ENCODE data around the gene FAM118B. TPM values are rescaled to one million over a fixed set of nuclear protein-coding genes. Genes with fewer than 3 reads are reported as not detected.

The FAM118B gene
- total RNA-seq, 1 experiment from 2014 or later, result 33.6 TPM

- no peak for DNase-seq (ENCODE audit: low read depth)
Observed at GRCh38 chr11:126186708-126187529, 24.7 kb upstream of the FAM118B start.

DNA sequence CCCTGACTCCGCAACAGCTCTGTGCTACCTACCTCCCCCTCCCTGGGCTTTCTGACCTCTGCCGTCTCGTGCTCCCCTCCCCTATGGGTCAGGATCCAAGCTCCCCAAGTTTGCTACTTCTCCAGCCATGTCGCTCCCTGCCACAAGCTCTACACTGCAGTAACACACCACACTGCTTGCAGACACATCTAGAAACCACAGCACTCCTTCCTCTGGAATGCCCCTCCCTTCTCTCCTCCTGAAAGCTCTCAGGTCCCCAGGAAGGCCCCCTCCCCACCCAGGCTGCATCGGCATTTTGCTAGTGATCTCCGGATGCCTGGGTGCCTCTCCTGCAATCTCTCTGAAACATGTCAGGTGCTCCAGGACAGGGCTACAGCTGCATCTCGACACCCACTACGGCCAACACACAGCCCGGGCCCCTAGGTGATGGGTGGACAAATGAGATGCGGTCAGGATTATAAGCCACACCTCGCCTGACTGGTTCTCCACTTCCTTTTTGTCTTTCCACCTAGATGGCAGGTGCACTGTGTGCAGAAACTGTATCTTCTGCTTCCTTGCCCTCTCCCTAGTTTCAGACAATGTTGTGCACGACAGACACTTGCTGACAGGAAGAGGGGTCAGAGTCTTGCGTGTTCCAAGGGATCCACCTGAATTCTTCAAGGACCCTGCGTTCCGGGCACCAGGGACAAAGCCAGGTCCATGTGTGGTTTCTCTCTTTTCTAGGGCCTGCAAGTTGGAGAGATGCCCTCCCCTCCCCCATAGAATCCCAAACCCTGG, 23.1 kb upstream of the FAM118B start:
- no peak for DNase-seq (ENCODE audit: low read depth)

DNA sequence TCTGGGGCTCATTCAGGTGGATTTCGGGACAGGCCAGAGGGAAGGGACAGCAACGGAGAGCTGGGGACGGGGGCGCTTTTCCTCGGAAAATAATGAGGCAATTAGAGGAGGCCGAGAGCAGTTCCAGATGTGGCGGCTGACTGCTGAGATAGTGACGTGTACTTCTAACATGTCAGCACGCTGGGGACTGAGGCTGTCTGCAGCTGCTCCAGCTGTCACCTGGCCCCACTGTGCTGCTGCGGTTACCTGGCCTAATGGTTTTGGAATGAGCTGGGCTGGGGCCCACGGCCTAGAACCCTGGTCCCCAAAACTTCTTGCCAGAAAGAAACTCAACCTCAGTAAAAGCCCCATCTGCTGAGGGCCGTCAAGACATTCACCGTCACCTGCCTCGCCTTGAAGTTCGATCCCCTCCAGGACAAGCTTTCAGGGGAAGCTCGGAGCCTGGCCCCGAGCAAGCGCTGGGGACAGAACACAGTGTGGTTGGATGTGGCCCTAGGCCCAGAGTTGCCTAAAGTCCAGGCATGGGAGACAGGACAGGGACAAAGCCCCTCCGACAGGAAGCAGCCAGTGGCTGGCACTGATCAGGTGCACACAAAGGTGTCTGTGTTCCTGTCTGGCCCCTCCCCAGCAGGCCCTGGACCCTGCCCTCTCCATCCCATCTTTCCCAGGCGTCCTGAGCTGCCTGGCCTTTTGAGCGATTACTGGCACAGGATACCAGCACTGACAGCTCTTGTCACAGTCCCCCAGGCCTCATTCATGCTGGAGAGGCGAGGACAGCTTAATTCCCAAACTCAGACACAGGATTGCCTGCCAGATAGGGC, 22.3 kb upstream of the FAM118B start:
- no peak for DNase-seq (ENCODE audit: low read depth)

DNA sequence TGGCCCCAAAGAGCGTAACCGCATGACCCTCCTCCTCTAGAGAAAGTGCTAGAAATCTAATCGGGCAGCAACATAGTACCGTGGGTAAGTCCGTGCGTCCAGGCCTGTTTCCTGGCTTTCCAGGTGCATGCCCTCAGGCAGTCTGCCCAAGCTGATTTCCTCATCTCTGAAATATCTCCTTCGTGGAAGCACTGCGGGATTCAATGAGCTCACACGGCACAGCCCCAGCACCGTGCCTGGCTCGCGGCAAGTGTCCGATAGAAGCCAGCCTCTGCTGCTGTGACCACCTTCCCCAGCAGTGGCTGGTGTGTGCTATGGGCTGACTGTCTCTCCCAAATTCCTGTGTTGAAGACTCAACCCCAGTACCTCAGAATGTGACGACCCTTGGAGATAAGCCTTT, 20.8 kb upstream of the FAM118B start:
- DNase-seq (ENCODE audit: low read depth), result peak; percentile 30

DNA sequence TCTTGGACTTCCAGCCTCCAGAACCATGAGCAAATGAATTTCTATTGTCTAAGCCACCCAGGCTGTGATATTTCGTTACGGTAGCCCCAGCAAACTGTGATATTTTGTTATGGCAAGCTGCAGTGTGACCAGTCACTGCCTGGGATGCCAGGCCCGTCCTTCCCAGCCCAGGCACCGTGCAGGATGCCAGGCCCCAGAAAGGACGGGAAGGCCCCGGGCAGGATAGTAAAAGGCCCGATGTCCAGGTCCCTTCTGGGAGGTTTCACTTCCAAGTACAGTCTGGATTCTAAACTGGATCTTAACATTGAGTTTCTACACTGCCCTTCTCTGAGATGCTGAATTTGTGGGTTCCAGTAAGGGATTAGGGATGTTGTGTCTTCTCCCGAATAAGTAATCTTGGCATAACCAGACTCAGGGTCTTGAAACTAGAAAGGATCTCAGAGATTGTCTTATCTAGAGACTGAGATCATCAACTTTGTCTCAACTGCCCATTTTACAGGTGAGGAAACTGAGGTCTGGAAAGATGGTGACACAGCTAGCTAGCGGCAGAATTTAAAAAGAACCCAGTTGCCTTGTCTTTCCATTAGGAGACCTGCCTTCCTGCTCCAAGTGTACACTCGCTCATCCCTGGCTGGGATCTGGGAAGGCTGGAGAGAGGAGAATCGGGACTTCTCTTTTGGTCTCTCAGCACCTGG, 20.1 kb upstream of the FAM118B start:
- DNase-seq (ENCODE audit: low read depth), result no peak

DNA sequence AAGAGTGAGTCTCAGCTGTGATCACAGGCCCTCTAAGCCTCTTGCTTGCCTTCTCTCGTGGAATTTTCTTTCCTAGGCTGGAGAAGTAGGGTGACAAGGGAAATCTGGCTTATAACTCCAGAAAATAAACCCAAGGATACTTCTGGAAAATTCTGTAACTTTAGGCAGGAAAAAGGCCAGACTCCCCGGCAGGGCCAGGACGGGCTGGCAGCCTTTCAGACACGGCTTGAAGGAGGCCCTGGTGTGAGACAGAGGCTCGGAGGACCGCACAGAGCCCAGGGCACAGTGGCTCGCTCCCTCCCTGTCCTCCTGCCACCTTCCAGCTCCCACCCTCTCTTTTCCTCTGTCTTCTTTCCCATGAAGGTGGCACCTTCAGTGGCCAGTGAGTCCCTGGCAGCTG, 19.2 kb upstream of the FAM118B start:
- no peak for DNase-seq (ENCODE audit: low read depth)

GRCh38 chr11:126193038-126193478, 18.5 kb upstream of the FAM118B start:
- DNase-seq (ENCODE audit: low read depth), result no peak

- DNase-seq (ENCODE audit: low read depth), result peak; percentile 44
Observed at GRCh38 chr11:126194121-126194543, 17.4 kb upstream of the FAM118B start.

DNA sequence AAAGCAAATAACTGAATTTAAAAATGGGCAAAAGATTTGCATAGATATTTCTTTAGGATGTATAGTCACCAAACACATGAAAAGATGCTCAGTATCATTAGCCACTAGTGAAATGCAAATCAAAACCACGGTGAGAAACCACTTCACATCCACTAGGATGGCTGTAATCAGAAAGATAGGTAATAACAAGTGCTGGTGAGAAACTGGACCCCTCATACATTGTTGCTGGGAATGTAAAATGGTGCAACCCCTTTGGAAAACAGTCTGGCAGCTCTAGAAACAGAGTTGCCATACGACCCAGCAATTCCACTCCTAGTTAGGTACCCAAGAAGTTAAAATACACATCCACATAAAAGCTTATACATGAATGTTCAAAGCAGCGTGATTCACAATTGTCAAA, 16.5 kb upstream of the FAM118B start:
- no peak for DNase-seq (ENCODE audit: low read depth)

DNA sequence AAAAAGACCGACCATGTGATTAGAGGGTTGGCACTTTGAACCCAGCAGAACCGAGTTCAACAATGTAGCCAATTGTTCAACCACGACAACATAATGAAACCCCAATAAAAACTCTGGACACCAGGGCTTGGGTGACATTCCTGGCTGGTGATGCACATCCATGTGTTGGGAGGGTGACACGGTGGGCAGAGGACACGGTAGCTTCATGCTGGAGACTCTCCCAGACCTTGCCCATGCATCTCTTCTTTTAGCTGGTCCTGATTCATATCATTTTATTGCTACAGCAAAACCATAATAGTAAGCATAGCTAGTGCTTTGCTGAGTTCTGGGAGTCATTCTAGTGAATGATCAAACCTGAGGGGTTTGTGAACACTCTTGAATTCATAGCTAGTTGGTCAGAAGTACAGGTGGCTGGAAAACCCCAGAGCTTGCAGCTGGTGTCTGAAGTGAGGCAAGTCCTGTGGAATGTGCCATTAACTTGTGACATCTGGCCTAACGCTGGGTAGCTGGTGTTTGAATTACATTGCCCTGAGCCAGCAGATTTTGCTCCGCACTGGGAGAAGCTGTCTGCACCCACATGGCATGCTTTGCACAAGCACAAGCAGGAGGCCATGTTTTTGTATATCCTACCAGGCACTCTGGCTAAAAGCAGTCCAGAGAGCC, 14.2 kb upstream of the FAM118B start:
- DNase-seq (ENCODE audit: low read depth), result peak; percentile 83

GRCh38 chr11:126198648-126199047, 12.9 kb upstream of the FAM118B start:
- no peak for DNase-seq (ENCODE audit: low read depth)

DNA sequence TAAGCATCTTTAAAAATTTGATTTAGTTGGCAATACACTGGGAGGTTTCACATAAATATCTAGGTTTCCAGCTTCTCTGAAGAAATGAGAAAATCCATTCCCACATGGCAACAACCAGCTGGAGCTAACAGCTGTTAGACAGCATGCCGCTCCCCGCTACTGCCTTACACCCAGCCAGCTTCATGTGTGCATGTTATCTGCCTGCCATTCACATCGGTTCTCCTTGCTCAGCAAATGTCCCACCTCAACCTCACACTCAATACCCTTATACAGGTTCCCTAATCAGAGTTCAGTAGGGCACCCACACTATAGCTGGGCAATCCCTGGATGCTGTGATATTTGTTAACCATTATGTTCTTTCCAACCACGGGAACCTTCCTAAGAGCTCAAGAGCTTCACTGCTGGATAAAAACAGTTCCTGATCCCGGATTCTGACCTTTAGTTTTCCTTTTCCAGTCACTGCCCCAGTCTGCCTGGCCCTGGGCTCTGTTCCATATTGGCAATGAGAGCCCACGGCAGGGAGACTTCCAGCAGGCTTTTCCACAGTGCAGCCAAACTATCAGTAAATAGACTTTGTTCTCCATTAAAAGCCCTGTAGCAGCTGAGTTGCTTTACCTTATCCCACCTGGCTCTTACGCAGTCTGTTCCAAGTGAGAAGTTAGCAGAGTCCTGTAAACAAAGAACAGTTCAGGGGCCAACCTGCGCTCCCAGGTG, 8.8 kb upstream of the FAM118B start:
- no peak for DNase-seq (ENCODE audit: low read depth)

- no peak for DNase-seq (ENCODE audit: low read depth)
Observed at GRCh38 chr11:126205359-126205758, 6.2 kb upstream of the FAM118B start.

DNA sequence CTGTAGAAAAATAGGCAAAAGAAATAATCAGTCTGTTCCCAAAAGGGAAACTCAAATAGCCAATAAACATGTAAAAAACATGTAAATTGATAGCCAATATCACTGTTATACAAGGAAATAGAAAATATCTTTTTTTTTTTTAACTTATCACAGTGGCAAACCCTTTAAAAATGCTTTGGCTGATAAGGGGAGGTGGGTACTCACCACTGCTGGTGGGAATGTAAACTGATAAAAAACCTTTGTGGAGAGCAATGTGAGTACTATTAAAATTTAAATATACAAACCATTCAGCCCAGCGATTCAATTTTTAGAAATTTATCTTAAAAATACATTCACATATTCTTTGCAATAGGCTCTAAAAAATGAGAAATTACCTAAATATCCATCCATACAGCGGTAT, 3.7 kb upstream of the FAM118B start:
- no peak for DNase-seq (ENCODE audit: low read depth)

DNA sequence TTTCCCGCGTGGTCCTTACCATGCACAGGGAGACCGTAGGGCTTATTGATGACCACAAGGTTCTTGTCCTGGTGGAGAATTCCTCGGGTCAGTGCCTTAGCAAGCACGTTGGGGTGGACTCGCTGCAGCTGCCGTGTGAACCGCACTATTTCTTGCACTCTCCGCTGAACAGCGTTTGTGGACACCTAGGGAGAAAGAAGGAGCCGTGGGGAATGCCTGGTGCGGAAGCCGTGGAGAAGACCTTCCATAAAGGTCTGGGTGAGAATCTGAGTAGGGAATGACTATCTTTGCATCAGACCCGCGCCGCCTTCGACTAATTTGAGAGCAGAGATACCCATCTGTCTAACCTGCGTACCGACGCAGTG, 729 bp upstream of the FAM118B start:
- DNase-seq (ENCODE audit: low read depth), result peak; percentile 3

DNA sequence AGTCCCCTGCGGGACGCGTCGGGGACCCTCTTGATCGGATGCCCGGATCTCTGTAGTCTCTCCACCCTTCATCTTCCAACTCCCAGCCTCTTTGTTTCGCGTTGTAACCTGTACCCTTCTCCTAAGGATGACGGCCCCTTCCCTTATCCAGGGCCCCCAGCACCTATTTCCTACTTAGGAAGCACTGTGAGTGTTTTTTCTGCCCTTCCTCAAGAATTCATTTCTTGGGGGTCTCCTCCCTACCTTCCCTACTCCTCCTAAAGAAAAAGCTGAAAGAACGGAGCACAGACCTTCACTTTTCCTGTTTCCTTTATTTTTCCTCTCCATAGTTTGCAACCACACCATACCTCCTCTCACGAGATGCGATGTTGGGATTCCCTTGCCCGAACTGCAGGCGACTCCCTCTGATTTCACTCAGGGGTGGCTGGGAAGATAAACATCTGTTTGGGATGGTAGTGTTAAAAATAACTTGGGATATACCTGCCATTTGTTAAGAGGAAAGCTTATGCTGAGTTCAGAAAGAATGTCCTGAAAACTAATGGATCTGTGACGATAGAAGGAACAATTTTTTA, 593 bp downstream of the FAM118B start:
- peak; percentile 15 for DNase-seq (ENCODE audit: low read depth)

GRCh38 chr11:126214441-126214840, 2.9 kb downstream of the FAM118B start:
- DNase-seq (ENCODE audit: low read depth), result no peak

- DNase-seq (ENCODE audit: low read depth), result no peak
Observed at GRCh38 chr11:126214841-126215240, 3.3 kb downstream of the FAM118B start.

- DNase-seq (ENCODE audit: low read depth), result no peak
Observed at GRCh38 chr11:126216526-126217305, 5.1 kb downstream of the FAM118B start.
